Uterus (tissue), 4 donors: ENCODE measurements around the gene OTOP3. TPM values are rescaled to one million over a fixed set of nuclear protein-coding genes. Genes with fewer than 3 reads are reported as not detected.
"Not testable (repeated sequence)": the region's sequence is repeated elsewhere in the genome, so short reads cannot be mapped to it uniquely, and the experiment has no call there.

Source experiments
- DNase-seq, 2 donors: peaks; one replicate each; pipeline ENCODE4 v3.0.0-alpha.2; 2019 to 2020
- H3K27ac ChIP-seq, 2 donors: fragments of 200-600 bp; sonication (generic); 1 replicate in 1 of 2; 2 replicates in 1 of 2; pipeline ENCODE4 v1.5.1; 2016 to 2018
- H3K27me3 ChIP-seq, 2 donors: fragments of 200-600 bp; sonication (generic); one replicate each; pipeline ENCODE4 v1.5.1; 2018 to 2019; ENCODE audit warnings: control low read depth in 1 of 2
- H3K36me3 ChIP-seq, 2 donors: fragments of 200-600 bp; sonication (generic); one replicate each; pipeline ENCODE4 v1.5.1; 2019; ENCODE audit warnings: control low read depth in 1 of 2
- H3K4me1 ChIP-seq, 2 donors: fragments of 200-600 bp; sonication (generic); one replicate each; pipeline ENCODE4 v1.5.1; 2018 to 2019; ENCODE audit warnings: control low read depth in 1 of 2
- H3K4me3 ChIP-seq, 2 donors: fragments of 200-600 bp; sonication (generic); 1 replicate in 1 of 2; 2 replicates in 1 of 2; pipeline ENCODE4 v1.5.1; 2018 to 2019; ENCODE audit warnings: mild to moderate bottlenecking in 1 of 2
- H3K9me3 ChIP-seq, 2 donors: fragments of 200-600 bp; sonication (generic); one replicate each; pipeline ENCODE4 v1.5.1; 2019; ENCODE audit warnings: control low read depth in 1 of 2
- POLR2A ChIP-seq, 2 donors: fragments of 450-650 bp; IDR thresholded peaks; one replicate each; pipeline ENCODE4 v1.6.1; 2016; ENCODE audit warnings: antibody characterized with exemption in 2 of 2, mild to moderate bottlenecking in 1 of 2, moderate library complexity in 1 of 2
- intact Hi-C: fragments of 100-400 bp; cut with DNase I; formaldehyde crosslinking; loops from one replicate; pipeline ENCODE4 v1.15.1; 2023; ENCODE audit warnings: low total_unique reads
- total RNA-seq, 4 donors: library from RNA; depleted of rRNA in 3 of 4; stranded (reverse); fragments of >200 nt in 3 of 4; gene quantifications; one replicate each; pipeline versions ENCODE4 v1.1.0 to v1.2.4, GENCODE V29; 2014 to 2023
- TF ChIP-seq, protein P1 (sequence below), 4 experiments: fragments of 200-600 bp in 2 of 4; fragments of 450-650 bp in 2 of 4; sonication (generic) in 2 of 4; IDR thresholded peaks; one replicate each; pipeline ENCODE4 v1.5.1; 2016 to 2019; ENCODE audit warnings: antibody characterized with exemption in 4 of 4, mild to moderate bottlenecking in 2 of 4, moderate library complexity in 1 of 4
- donor health status: DM: yes; HTN: yes; CAD: no.

The OTOP3 gene
- total RNA-seq, 4 donors from 2014 or later, result not detected

DNA sequence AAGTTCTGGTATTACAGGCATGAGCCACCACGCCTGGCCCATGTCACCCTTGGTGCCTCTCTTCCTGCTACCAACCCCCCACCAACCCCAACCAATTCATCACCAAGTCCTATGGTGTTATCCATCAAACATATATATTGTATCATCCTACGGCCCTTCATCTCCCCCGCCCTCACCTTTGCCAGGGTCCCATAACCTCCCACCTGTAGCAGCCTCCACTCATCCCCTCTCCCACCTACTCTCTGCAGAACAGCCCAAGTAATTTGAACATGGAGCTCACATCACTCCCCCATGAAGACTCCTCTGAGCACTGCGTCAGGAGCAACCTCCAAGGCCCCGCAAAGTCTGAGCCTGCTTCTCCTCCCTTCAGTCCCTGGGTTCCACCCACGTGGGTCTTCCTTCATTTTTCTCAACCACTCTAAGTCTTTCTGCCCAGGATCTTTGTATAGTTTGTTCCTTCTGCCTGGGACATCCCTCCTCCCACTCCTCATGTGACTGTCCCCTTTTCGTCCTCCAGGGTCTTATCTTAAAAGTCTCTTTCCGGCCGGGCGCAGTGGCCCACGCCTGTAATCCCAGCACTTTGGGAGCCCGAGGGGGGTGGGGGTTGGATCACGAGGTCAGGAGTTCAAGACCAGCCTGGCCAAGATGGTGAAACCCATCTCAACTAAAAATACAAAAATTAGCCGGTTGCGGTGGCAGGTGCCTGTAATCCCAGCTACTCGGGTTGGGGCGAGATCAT is 43.9 kb downstream of the OTOP3 start:
- Histone ChIP-seq H3K27ac (no peak overlapping the region), H3K9me3 (no peaks in the 10 kb centered on the region)

DNA sequence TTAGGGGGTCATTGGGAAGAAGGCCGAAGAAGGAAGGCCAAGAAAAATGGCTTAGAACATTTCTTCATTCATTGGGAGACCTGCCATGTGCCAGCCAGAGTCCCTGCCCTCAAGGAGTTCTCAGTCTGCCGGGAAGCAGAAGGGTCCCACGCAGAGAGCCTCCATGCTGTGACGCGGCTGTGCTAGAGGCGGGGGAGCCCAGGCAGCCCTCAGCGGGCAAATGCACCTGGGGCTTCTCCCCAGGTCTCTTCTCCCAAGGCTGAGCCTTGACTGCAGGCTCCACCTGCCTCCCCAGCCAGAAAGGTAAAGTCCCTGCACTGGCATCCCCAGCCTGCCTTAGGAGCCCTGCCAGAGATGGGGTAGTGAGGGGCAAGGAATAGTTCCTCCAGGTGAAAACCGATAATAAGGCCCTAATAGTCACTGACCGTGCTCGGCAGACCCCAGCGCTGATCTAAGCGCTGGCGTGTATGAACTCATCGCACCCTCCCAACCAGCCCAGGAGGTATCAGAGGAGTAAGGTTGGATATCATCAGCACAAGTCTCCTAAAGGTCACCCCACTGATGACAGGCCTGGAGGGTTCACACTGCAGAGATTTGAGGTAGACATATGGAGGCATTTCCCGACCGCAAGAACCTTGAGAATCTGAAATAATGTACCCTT is 45.8 kb downstream of the OTOP3 start:
- TF ChIP-seq, protein P1, sequence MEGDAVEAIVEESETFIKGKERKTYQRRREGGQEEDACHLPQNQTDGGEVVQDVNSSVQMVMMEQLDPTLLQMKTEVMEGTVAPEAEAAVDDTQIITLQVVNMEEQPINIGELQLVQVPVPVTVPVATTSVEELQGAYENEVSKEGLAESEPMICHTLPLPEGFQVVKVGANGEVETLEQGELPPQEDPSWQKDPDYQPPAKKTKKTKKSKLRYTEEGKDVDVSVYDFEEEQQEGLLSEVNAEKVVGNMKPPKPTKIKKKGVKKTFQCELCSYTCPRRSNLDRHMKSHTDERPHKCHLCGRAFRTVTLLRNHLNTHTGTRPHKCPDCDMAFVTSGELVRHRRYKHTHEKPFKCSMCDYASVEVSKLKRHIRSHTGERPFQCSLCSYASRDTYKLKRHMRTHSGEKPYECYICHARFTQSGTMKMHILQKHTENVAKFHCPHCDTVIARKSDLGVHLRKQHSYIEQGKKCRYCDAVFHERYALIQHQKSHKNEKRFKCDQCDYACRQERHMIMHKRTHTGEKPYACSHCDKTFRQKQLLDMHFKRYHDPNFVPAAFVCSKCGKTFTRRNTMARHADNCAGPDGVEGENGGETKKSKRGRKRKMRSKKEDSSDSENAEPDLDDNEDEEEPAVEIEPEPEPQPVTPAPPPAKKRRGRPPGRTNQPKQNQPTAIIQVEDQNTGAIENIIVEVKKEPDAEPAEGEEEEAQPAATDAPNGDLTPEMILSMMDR (IDR thresholded peaks at IDR 0.05), result no peak
- TF ChIP-seq POLR2A (IDR thresholded peaks at IDR 0.05), result no peak
- peak overlapping the region; percentile 49 to 53 for H3K4me3 ChIP-seq
- peak overlapping the region; percentile 75 to 86 for H3K27ac ChIP-seq
- H3K9me3 ChIP-seq, result no peaks in the 10 kb centered on the region
- no peaks in the 10 kb centered on the region for H3K36me3 ChIP-seq
- peaks cover 0 to 5% of the 10 kb centered on the region in 2 donors for H3K4me1 ChIP-seq
- intact Hi-C loops, result no loop called here
- H3K27me3 ChIP-seq, result no peaks in the 10 kb centered on the region
- no peak for DNase-seq

More for the DNA sequence above, 43.9 kb downstream of the OTOP3 start:
- Histone ChIP-seq H3K4me3 (no peak overlapping the region), H3K27me3 (no peaks in the 10 kb centered on the region), H3K4me1 (peaks cover 0 to 5% of the 10 kb centered on the region in 2 donors), H3K36me3 (no peaks in the 10 kb centered on the region)
- intact Hi-C loops, result no loop called here
- no peak for DNase-seq
- TF ChIP-seq POLR2A (IDR thresholded peaks at IDR 0.05), result no peak
- TF ChIP-seq, protein P1 (IDR thresholded peaks at IDR 0.05), result no peak

DNA sequence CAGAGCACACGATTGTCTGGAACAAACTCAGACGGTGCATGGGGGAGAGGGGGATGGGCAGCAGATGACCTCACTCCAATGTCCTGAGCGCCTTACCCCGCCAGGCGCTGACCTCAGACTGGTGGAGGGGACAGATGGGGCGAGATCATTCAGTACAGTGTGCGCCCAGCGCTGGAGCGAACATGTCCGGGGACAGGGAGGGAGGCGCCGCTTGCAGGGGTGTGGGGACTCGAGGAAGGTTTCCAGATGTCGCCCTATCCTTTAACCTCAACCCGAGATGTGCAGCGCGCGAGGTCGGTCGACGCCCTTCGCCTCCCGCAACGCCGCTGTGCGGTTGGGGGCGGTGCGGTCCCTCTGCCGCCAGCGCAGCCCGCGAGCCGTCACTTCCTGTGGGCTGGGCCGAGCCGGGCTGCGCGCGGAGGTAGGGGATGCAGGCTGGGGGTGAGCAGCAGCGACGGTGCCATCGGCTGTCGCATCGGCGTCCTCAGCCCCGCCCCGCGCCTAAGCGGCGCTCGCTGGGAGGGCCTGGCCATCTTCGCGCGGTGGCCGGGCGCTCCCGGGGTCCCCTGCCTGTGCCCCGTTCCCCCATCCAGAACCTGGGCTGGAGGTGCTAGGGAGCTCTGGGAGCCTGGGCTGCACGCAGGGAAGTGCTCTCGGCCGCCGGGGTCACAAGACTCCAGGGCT is 46.4 kb downstream of the OTOP3 start:
- Histone ChIP-seq H3K27me3 (no peaks in the 10 kb centered on the region), H3K4me1 (peaks cover 0 to 9% of the 10 kb centered on the region in 2 donors), H3K27ac (peak overlapping the region; percentile 75 to 86), H3K4me3 (peak overlapping the region; percentile 49 to 53), H3K9me3 (no peaks in the 10 kb centered on the region), H3K36me3 (no peaks in the 10 kb centered on the region)
- DNase-seq, result peak; percentile 68 to 69
- intact Hi-C loops, result no loop called here
- peak; percentile 50 to 86 for TF ChIP-seq POLR2A (IDR thresholded peaks at IDR 0.05)
- TF ChIP-seq, protein P1 (IDR thresholded peaks at IDR 0.05), result peak in 3 of 4 experiments; percentile 14 to 40 (median 16)

DNA sequence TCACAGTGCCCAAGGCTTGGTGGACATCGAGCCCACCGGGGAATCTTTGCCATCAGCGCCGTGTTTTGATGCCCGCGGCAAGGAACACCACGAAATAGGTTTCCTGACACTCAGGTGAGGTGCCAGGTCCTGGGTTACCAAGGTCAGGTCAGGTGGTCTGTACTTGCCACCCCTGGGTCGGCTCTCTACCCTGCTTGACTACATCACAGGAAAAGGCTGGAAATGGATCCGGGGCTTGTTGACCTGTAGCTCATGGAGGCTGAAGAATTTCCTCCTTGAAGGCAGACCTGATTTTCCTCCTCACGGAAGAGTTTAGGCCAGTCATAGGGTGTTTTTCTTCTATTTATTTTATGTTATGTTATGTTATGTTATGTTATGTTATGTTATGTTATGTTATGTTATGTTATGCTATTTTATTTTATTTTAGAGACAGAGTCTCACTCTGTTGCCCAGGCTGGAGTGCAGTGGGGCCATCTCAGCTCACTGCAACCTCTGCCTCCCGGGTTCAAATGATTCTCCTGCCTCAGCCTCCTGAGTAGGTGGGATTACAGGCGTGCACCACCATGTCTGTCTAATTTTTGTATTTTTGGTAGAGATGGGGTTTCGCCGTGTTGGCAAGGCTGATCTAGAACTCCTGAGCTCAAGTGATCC is 47.1 kb downstream of the OTOP3 start:
- Histone ChIP-seq H3K4me3 (peak overlapping the region; percentile 49 to 53), H3K27ac (peak overlapping the region; percentile 75 to 86)
- H3K4me1 ChIP-seq, DNase-seq, H3K27me3 ChIP-seq, H3K9me3 ChIP-seq, intact Hi-C loops, H3K36me3 ChIP-seq: not testable (repeated sequence)

DNA sequence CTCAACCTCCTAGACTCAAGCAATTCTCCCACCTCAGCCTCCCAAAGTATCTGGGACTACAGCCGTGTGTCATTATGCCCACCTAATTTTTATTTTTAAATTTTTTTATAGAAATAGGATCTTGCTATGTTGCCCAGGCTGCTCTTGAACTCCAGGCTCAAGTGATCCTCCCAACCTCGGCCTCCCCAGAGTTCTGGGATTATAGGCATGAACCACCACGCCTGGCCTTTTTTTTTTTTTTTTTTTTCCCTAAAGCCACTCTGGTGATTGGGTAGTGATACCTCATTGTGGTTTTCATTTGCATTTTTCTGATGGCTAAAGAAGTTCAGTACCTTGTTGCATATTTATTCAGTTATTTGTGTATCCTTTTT is 50.5 kb downstream of the OTOP3 start:
- peaks cover 0 to 9% of the 10 kb centered on the region in 2 donors for H3K4me1 ChIP-seq
- H3K9me3 ChIP-seq, result no peaks in the 10 kb centered on the region
- H3K4me3 ChIP-seq, result no peak overlapping the region
- TF ChIP-seq, protein P1 (IDR thresholded peaks at IDR 0.05), result no peak
- TF ChIP-seq POLR2A (IDR thresholded peaks at IDR 0.05), result no peak
- intact Hi-C loops, result no loop called here
- DNase-seq, result no peak
- no peak overlapping the region for H3K27ac ChIP-seq
- H3K36me3 ChIP-seq, result no peaks in the 10 kb centered on the region
- no peaks in the 10 kb centered on the region for H3K27me3 ChIP-seq
